Uterus (tissue), 4 donors: ENCODE measurements around the gene STC2. TPM values are rescaled to one million over a fixed set of nuclear protein-coding genes. Genes with fewer than 3 reads are reported as not detected.

Experiments used
- DNase-seq, 2 donors: peaks; one replicate each; pipeline ENCODE4 v3.0.0-alpha.2; 2019 to 2020
- H3K27ac ChIP-seq, 2 donors: fragments of 200-600 bp; sonication (generic); 1 replicate in 1 of 2; 2 replicates in 1 of 2; pipeline ENCODE4 v1.5.1; 2016 to 2018
- H3K27me3 ChIP-seq, 2 donors: fragments of 200-600 bp; sonication (generic); one replicate each; pipeline ENCODE4 v1.5.1; 2018 to 2019; ENCODE audit warnings: control low read depth in 1 of 2
- H3K36me3 ChIP-seq, 2 donors: fragments of 200-600 bp; sonication (generic); one replicate each; pipeline ENCODE4 v1.5.1; 2019; ENCODE audit warnings: control low read depth in 1 of 2
- H3K4me1 ChIP-seq, 2 donors: fragments of 200-600 bp; sonication (generic); one replicate each; pipeline ENCODE4 v1.5.1; 2018 to 2019; ENCODE audit warnings: control low read depth in 1 of 2
- H3K4me3 ChIP-seq, 2 donors: fragments of 200-600 bp; sonication (generic); 1 replicate in 1 of 2; 2 replicates in 1 of 2; pipeline ENCODE4 v1.5.1; 2018 to 2019; ENCODE audit warnings: mild to moderate bottlenecking in 1 of 2
- H3K9me3 ChIP-seq, 2 donors: fragments of 200-600 bp; sonication (generic); one replicate each; pipeline ENCODE4 v1.5.1; 2019; ENCODE audit warnings: control low read depth in 1 of 2
- POLR2A ChIP-seq, 2 donors: fragments of 450-650 bp; IDR thresholded peaks; one replicate each; pipeline ENCODE4 v1.6.1; 2016; ENCODE audit warnings: antibody characterized with exemption in 2 of 2, mild to moderate bottlenecking in 1 of 2, moderate library complexity in 1 of 2
- intact Hi-C: fragments of 100-400 bp; cut with DNase I; formaldehyde crosslinking; loops from one replicate; pipeline ENCODE4 v1.15.1; 2023; ENCODE audit warnings: low total_unique reads
- total RNA-seq, 4 donors: library from RNA; depleted of rRNA in 3 of 4; stranded (reverse); fragments of >200 nt in 3 of 4; gene quantifications; one replicate each; pipeline versions ENCODE4 v1.1.0 to v1.2.4, GENCODE V29; 2014 to 2023
- TF ChIP-seq, protein P1 (sequence below), 4 experiments: fragments of 200-600 bp in 2 of 4; fragments of 450-650 bp in 2 of 4; sonication (generic) in 2 of 4; IDR thresholded peaks; one replicate each; pipeline ENCODE4 v1.5.1; 2016 to 2019; ENCODE audit warnings: antibody characterized with exemption in 4 of 4, mild to moderate bottlenecking in 2 of 4, moderate library complexity in 1 of 4
- donor health status: DM: yes; HTN: yes; CAD: no.

The STC2 gene
- total RNA-seq, 4 donors from 2014 or later = 0.26 to 3.4 (median 1.5) TPM; not detected in 1

DNA sequence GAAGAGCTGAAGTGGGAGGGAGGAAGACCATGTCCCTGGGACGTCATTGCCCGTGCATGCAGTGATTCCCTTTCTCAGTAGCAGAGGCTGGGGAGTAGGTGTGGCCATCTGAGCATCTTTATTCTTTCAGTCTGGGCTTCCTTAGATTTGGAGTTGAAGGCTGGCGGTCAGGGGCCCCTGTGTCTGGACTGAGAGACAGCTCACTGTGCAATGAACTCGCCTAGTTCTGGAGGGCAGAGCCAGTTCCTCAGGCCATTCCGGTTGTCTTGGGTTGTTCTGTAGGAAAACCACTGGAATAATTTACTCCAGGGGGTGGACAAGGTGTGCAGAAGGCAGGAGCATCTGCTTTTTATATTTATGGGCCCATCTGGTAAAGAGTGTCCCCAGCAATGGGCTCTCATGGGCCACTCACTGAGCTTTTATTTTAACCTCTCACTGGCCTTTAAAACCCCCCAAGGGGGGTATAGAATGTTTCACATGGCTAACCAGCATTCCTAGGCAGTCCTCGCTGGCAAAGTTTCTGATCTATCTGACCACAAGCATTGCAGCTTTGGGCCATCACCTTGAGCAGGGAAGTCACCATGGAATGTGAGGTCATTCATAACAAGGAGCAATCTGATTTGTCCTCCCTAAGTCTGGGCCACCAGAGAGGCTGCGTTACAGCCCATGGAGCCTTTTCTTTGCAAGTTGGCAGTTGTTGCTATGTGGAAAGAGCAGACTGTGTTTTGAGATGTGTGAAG lies 9.2 kb downstream of the STC2 start:
- TF ChIP-seq, protein P1, sequence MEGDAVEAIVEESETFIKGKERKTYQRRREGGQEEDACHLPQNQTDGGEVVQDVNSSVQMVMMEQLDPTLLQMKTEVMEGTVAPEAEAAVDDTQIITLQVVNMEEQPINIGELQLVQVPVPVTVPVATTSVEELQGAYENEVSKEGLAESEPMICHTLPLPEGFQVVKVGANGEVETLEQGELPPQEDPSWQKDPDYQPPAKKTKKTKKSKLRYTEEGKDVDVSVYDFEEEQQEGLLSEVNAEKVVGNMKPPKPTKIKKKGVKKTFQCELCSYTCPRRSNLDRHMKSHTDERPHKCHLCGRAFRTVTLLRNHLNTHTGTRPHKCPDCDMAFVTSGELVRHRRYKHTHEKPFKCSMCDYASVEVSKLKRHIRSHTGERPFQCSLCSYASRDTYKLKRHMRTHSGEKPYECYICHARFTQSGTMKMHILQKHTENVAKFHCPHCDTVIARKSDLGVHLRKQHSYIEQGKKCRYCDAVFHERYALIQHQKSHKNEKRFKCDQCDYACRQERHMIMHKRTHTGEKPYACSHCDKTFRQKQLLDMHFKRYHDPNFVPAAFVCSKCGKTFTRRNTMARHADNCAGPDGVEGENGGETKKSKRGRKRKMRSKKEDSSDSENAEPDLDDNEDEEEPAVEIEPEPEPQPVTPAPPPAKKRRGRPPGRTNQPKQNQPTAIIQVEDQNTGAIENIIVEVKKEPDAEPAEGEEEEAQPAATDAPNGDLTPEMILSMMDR (IDR thresholded peaks at IDR 0.05) = no peak
- no peak for TF ChIP-seq POLR2A (IDR thresholded peaks at IDR 0.05)
- Histone ChIP-seq H3K27me3 (no peaks in the 10 kb centered on the region), H3K4me1 (peaks cover 0 to 8% of the 10 kb centered on the region in 2 donors), H3K36me3 (no peaks in the 10 kb centered on the region), H3K27ac (no peak overlapping the region), H3K4me3 (no peak overlapping the region), H3K9me3 (no peaks in the 10 kb centered on the region)
- no peak for DNase-seq
- intact Hi-C loops = no loop called here

DNA sequence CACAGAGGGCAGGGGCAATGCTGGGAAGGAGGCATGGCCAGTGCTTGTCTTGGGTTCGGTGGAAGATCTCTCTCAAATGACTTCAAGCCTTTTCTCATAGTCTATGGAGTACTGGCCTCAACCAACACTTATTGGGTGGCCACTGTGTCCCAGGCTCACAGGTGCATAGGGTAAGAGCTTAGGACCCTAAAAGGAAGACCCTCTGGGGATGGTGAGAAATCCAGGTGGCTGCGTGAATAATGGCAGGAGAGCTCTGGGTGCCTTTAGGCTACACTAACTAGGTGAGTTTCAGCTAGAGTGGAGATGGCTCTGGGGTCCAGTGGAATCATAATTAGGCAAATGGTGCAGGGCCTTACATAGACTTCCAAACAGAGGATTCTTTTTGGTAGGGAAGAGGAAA lies 9.9 kb downstream of the STC2 start:
- TF ChIP-seq, protein P1 (IDR thresholded peaks at IDR 0.05) = no peak
- TF ChIP-seq POLR2A (IDR thresholded peaks at IDR 0.05) = no peak
- Histone ChIP-seq H3K27ac (no peak overlapping the region), H3K36me3 (no peaks in the 10 kb centered on the region), H3K4me3 (no peak overlapping the region), H3K9me3 (no peaks in the 10 kb centered on the region), H3K4me1 (peaks cover 0 to 3% of the 10 kb centered on the region in 2 donors), H3K27me3 (no peaks in the 10 kb centered on the region)
- DNase-seq = no peak
- intact Hi-C loops = no loop called here

DNA sequence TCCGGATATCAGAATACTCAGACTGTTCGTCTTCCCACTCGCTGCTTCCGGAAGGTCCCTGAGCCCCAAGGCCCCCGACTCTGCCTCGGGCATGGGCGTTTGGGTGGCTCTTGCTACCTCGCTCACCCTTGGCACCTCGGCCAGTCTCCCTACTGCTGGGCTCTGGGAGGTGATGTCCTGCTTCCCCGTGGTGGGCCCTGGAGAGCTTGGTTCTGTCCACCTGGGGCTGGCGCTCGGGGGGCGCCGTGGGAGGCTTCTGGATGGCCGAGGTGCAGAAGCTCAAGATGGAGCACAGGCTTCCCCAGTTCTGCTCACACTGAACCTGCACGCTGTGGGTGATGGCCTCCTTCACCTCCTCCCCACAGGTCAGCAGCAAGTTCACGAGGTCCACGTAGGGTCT lies 10.4 kb downstream of the STC2 start:
- H3K27me3 ChIP-seq = no peaks in the 10 kb centered on the region
- no peaks in the 10 kb centered on the region for H3K9me3 ChIP-seq
- no peak for DNase-seq
- H3K4me1 ChIP-seq = peaks cover 0 to 3% of the 10 kb centered on the region in 2 donors
- TF ChIP-seq, protein P1 (IDR thresholded peaks at IDR 0.05) = no peak
- TF ChIP-seq POLR2A (IDR thresholded peaks at IDR 0.05) = no peak
- no peak overlapping the region for H3K27ac ChIP-seq
- H3K36me3 ChIP-seq = no peaks in the 10 kb centered on the region
- intact Hi-C loops = no loop called here
- no peak overlapping the region for H3K4me3 ChIP-seq

DNA sequence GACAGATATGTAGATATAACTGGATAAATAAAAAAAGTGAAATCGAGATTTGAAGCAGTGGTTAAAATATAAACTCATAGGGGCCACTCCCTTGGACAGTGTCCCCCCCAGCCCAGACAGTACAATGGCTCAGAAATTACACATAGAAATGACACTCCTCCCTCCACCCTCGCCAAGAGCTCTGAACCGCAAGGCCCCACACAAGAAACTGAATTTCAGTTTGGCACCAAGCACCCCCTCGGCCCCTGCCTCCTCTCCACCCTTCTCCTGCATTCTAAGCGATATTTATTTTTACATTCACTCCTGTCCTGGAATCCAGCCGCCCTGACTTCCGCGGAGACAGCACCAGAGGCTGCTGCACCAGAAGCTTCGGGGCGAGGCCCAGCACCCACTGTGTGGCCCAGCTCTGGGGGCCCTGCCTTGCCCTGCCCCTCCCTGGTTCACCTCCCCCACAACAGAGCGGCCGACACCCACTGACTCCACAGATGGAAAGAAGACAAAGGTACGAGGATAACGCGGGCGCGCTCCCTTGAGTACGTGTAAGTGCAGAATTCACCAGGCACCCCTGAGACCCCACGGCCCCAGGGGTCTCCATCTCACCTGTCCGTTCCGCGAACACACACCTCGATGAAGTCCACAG lies 11.0 kb downstream of the STC2 start:
- Histone ChIP-seq H3K4me3 (no peak overlapping the region), H3K27ac (no peak overlapping the region), H3K4me1 (peaks cover 0 to 3% of the 10 kb centered on the region in 2 donors), H3K27me3 (no peaks in the 10 kb centered on the region), H3K9me3 (no peaks in the 10 kb centered on the region), H3K36me3 (no peaks in the 10 kb centered on the region)
- intact Hi-C loops = no loop called here
- TF ChIP-seq, protein P1 (IDR thresholded peaks at IDR 0.05) = no peak
- no peak for TF ChIP-seq POLR2A (IDR thresholded peaks at IDR 0.05)
- no peak for DNase-seq

DNA sequence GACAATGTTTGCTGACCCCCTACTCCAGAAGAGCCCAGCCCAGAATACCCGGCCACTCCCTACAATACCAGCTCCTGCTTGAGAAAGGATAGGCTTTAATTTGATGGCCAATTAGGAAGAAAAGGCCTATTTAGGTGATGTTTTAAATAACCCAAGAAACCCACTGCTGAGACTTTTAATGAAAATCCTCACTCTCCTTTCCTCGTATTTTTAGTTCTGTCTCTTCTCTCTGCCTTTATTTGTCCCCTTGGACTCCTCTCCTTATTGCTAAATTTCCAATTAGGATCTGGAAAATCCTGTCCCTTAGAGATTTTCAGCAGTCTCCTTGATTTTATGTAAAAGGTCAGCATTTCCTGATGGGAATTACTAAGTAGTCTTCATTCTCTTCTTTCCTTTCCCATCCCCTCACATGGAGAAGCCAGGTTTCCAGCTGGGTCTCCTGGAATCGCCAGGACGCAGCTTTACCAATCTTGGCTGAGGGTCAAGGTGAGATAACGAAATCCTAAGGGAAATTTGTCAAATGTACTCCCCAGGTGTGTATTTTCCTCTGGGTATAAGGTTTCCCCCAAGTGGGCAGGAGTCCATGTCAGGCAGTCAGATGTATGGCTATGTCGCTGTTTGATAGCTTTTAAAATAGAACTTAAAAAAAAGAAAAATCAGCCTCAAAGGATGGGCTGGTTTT lies 11.7 kb downstream of the STC2 start:
- no peak for TF ChIP-seq POLR2A (IDR thresholded peaks at IDR 0.05)
- TF ChIP-seq, protein P1 (IDR thresholded peaks at IDR 0.05) = no peak
- H3K4me1 ChIP-seq = peaks cover 0 to 3% of the 10 kb centered on the region in 2 donors
- H3K9me3 ChIP-seq = no peaks in the 10 kb centered on the region
- H3K27ac ChIP-seq = no peak overlapping the region
- H3K27me3 ChIP-seq = no peaks in the 10 kb centered on the region
- no peak for DNase-seq
- intact Hi-C loops = no loop called here
- H3K4me3 ChIP-seq = no peak overlapping the region
- H3K36me3 ChIP-seq = no peaks in the 10 kb centered on the region
